NCI-H2029 treated with DMSO at 0.1 percent for 48 hours (cell line): ENCODE data around the gene B4GALT5.
"Not testable (repeated sequence)": the region's sequence is repeated elsewhere in the genome, so short reads cannot be mapped to it uniquely, and the experiment has no call there.

Experiments
- DNase-seq: peaks from one replicate; lab custom pipeline; 2025; lab: John Stamatoyannopoulos, UW

The B4GALT5 gene

GRCh38 chr20:49713753-49714712 lies at the start of gene B4GALT5:
Gene B4GALT5, minus strand, starts transcription at chr20:49713878. Its CDS starts 188 bp downstream, at chr20:49713690.
- no peak for DNase-seq

- no peak for DNase-seq
Observed at GRCh38 chr20:49762940-49763766, 49.5 kb upstream of the B4GALT5 start.

GRCh38 chr20:49761888-49762287 lies 48.2 kb upstream of the B4GALT5 start:
- not testable (repeated sequence) for DNase-seq

- DNase-seq, result no peak
Observed at GRCh38 chr20:49759266-49759950, 45.7 kb upstream of the B4GALT5 start.

GRCh38 chr20:49758781-49759180 lies 45.1 kb upstream of the B4GALT5 start:
- DNase-seq, result no peak

- no peak for DNase-seq
Observed at GRCh38 chr20:49757597-49757996, 43.9 kb upstream of the B4GALT5 start.

GRCh38 chr20:49756241-49756640 lies 42.6 kb upstream of the B4GALT5 start:
- no peak for DNase-seq

GRCh38 chr20:49754596-49754995 lies 40.9 kb upstream of the B4GALT5 start:
- DNase-seq, result no peak

- DNase-seq, result no peak
Observed at GRCh38 chr20:49753133-49753532, 39.5 kb upstream of the B4GALT5 start.

GRCh38 chr20:49752201-49752903 lies 38.7 kb upstream of the B4GALT5 start:
- no peak for DNase-seq

- no peak for DNase-seq
Observed at GRCh38 chr20:49751397-49751736, 37.7 kb upstream of the B4GALT5 start.

- DNase-seq, result no peak
Observed at GRCh38 chr20:49750611-49751396, 37.1 kb upstream of the B4GALT5 start.

- DNase-seq, result no peak
Observed at GRCh38 chr20:49749625-49750024, 35.9 kb upstream of the B4GALT5 start.

GRCh38 chr20:49748525-49748838 lies 34.8 kb upstream of the B4GALT5 start:
- DNase-seq, result no peak

- peak; percentile 85 for DNase-seq
Observed at GRCh38 chr20:49747707-49748524, 34.2 kb upstream of the B4GALT5 start.

- DNase-seq, result no peak
Observed at GRCh38 chr20:49742948-49743347, 29.3 kb upstream of the B4GALT5 start.

- no peak for DNase-seq
Observed at GRCh38 chr20:49741977-49742376, 28.3 kb upstream of the B4GALT5 start.

GRCh38 chr20:49740807-49741206 lies 27.1 kb upstream of the B4GALT5 start:
- no peak for DNase-seq

GRCh38 chr20:49739042-49739441 lies 25.4 kb upstream of the B4GALT5 start:
- no peak for DNase-seq

GRCh38 chr20:49737260-49737659 lies 23.6 kb upstream of the B4GALT5 start:
- DNase-seq, result no peak
